Activated CD8-positive, alpha-beta memory T cell treated with anti-CD3 and anti-CD28 coated beads, Interleukin-2, amount 50 U/mL, for 4 hours (primary cell): ENCODE measurements around the gene KIAA0319L.

Source experiments
- DNase-seq: peaks from one replicate; pipeline ENCODE4 v3.0.0-alpha.2; 2020

The KIAA0319L gene

GRCh38 chr1:35561972-35562680 is 4.9 kb upstream of the KIAA0319L start:
- DNase-seq = no peak

- DNase-seq = no peak
Observed at GRCh38 chr1:35561297-35561971, 4.2 kb upstream of the KIAA0319L start.

- no peak for DNase-seq
Observed at GRCh38 chr1:35560256-35561225, 3.3 kb upstream of the KIAA0319L start.

GRCh38 chr1:35559317-35559944 is 2.2 kb upstream of the KIAA0319L start:
- DNase-seq = no peak

- no peak for DNase-seq
Observed at GRCh38 chr1:35558374-35559316, 1.4 kb upstream of the KIAA0319L start.

GRCh38 chr1:35557611-35558373 is 589 bp upstream of the KIAA0319L start, which contains the start of gene NCDN:
Gene NCDN, plus strand, starts transcription at chr1:35557799. Its CDS starts 392 bp downstream, at chr1:35558191.
- DNase-seq = peak; percentile 95

- DNase-seq = no peak
Observed at GRCh38 chr1:35556484-35557117, 602 bp downstream of the KIAA0319L start.

GRCh38 chr1:35555601-35556477 is 1.4 kb downstream of the KIAA0319L start:
- no peak for DNase-seq

- DNase-seq = no peak
Observed at GRCh38 chr1:35555212-35555584, 2.0 kb downstream of the KIAA0319L start.

- DNase-seq = no peak
Observed at GRCh38 chr1:35554266-35555211, 2.7 kb downstream of the KIAA0319L start.

GRCh38 chr1:35553851-35554250 is 3.4 kb downstream of the KIAA0319L start:
- DNase-seq = no peak

GRCh38 chr1:35546614-35547013 is 10.6 kb downstream of the KIAA0319L start:
- no peak for DNase-seq

- DNase-seq = peak; percentile 59
Observed at GRCh38 chr1:35544976-35545375, 12.2 kb downstream of the KIAA0319L start.

GRCh38 chr1:35539824-35540261 is 17.4 kb downstream of the KIAA0319L start:
- DNase-seq = no peak

GRCh38 chr1:35539073-35539823 is 18.0 kb downstream of the KIAA0319L start:
- DNase-seq = no peak

- DNase-seq = no peak
Observed at GRCh38 chr1:35537806-35538205, 19.4 kb downstream of the KIAA0319L start.

GRCh38 chr1:35536556-35537162 is 20.5 kb downstream of the KIAA0319L start:
- peak; percentile 21 for DNase-seq
